22Rv1 (cell line): ENCODE results near the gene FRAS1.

Source experiments
- ZFX ChIP-seq: fragments of 450-650 bp; IDR thresholded peaks from 2 replicates; pipeline ENCODE4 v1.6.1; 2017; ENCODE audit warnings: antibody characterized with exemption, borderline replicate concordance
- TF ChIP-seq, protein P1 (sequence below): fragments of 450-650 bp; IDR thresholded peaks from 2 replicates; pipeline ENCODE4 v1.5.1; 2017; ENCODE audit warnings: mild to moderate bottlenecking

- TF ChIP-seq, protein P1, sequence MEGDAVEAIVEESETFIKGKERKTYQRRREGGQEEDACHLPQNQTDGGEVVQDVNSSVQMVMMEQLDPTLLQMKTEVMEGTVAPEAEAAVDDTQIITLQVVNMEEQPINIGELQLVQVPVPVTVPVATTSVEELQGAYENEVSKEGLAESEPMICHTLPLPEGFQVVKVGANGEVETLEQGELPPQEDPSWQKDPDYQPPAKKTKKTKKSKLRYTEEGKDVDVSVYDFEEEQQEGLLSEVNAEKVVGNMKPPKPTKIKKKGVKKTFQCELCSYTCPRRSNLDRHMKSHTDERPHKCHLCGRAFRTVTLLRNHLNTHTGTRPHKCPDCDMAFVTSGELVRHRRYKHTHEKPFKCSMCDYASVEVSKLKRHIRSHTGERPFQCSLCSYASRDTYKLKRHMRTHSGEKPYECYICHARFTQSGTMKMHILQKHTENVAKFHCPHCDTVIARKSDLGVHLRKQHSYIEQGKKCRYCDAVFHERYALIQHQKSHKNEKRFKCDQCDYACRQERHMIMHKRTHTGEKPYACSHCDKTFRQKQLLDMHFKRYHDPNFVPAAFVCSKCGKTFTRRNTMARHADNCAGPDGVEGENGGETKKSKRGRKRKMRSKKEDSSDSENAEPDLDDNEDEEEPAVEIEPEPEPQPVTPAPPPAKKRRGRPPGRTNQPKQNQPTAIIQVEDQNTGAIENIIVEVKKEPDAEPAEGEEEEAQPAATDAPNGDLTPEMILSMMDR: no peak
- no peak for TF ChIP-seq ZFX
Measured at GRCh38 chr4:78079726-78080430, 22.8 kb downstream of the FRAS1 start.
